ENCODE results near the gene ZRANB3. TPM values are rescaled to one million over a fixed set of nuclear protein-coding genes. Genes with fewer than 3 reads are reported as not detected.

Gene ZRANB3
- total and polyA plus RNA-seq, 2 donors from 2014 or later = 3.6 to 6.4 TPM

- no peak overlapping the region for H3K4me3 ChIP-seq (ENCODE audit: low read length in 3 of 3)
- no peak for DNase-seq
- no peak overlapping the region for H3K9ac ChIP-seq (ENCODE audit: low read length in 3 of 3)
- H3K9me3 ChIP-seq (ENCODE audit: control insufficient read depth in 2 of 3, insufficient read depth in 1 of 3, low read length in 3 of 3) = no peaks in the 10 kb centered on the region
- no peak for TF ChIP-seq CTCF (IDR thresholded peaks at IDR 0.05; ENCODE audit: borderline replicate concordance, extremely low read depth, insufficient read depth)
- no peak for FAIRE-seq
- no peaks in the 10 kb centered on the region for H3K27me3 ChIP-seq (ENCODE audit: control insufficient read depth, insufficient read depth, low read length)
- intact Hi-C loops (cut with DNase I) = no loop called here
- no peak overlapping the region for H3K27ac ChIP-seq (ENCODE audit: low read depth in 2 of 2, low read length in 2 of 2)
- H3K36me3 ChIP-seq (ENCODE audit: control insufficient read depth in 2 of 3, insufficient read depth in 3 of 3, low read length in 3 of 3) = no peaks in the 10 kb centered on the region
- no peaks in the 10 kb centered on the region for H3K4me1 ChIP-seq (ENCODE audit: control insufficient read depth in 2 of 3, insufficient read depth in 2 of 3, low read depth in 1 of 3, low read length in 3 of 3)
These were observed 282.4 kb downstream of the ZRANB3 start for GRCh38 chr2:135248611-135249010.

GRCh38 chr2:135246711-135247270 is 284.2 kb downstream of the ZRANB3 start:
- Histone ChIP-seq H3K4me3 (ENCODE audit: low read length in 3 of 3) (no peak overlapping the region), H3K36me3 (ENCODE audit: control insufficient read depth in 2 of 3, insufficient read depth in 3 of 3, low read length in 3 of 3) (no peaks in the 10 kb centered on the region), H3K4me1 (ENCODE audit: control insufficient read depth in 2 of 3, insufficient read depth in 2 of 3, low read depth in 1 of 3, low read length in 3 of 3) (no peaks in the 10 kb centered on the region), H3K9ac (ENCODE audit: low read length in 3 of 3) (no peak overlapping the region), H3K27me3 (ENCODE audit: control insufficient read depth, insufficient read depth, low read length) (no peaks in the 10 kb centered on the region), H3K9me3 (ENCODE audit: control insufficient read depth in 2 of 3, insufficient read depth in 1 of 3, low read length in 3 of 3) (no peaks in the 10 kb centered on the region), H3K27ac (ENCODE audit: low read depth in 2 of 2, low read length in 2 of 2) (no peak overlapping the region)
- intact Hi-C loops (cut with DNase I) = no loop called here
- FAIRE-seq (no peak), DNase-seq (no peak)
- no peak for TF ChIP-seq CTCF (IDR thresholded peaks at IDR 0.05; ENCODE audit: borderline replicate concordance, extremely low read depth, insufficient read depth)

- H3K27me3 ChIP-seq (ENCODE audit: control insufficient read depth, insufficient read depth, low read length) = no peaks in the 10 kb centered on the region
- H3K4me3 ChIP-seq (ENCODE audit: low read length in 3 of 3) = no peak overlapping the region
- H3K4me1 ChIP-seq (ENCODE audit: control insufficient read depth in 2 of 3, insufficient read depth in 2 of 3, low read depth in 1 of 3, low read length in 3 of 3) = no peaks in the 10 kb centered on the region
- intact Hi-C loops (cut with DNase I) = no loop called here
- no peaks in the 10 kb centered on the region for H3K9me3 ChIP-seq (ENCODE audit: control insufficient read depth in 2 of 3, insufficient read depth in 1 of 3, low read length in 3 of 3)
- H3K9ac ChIP-seq (ENCODE audit: low read length in 3 of 3) = no peak overlapping the region
- no peaks in the 10 kb centered on the region for H3K36me3 ChIP-seq (ENCODE audit: control insufficient read depth in 2 of 3, insufficient read depth in 3 of 3, low read length in 3 of 3)
- DNase-seq (peak in 2 of 5 donors; percentile 9 to 17), FAIRE-seq (no peak)
- no peak for TF ChIP-seq CTCF (IDR thresholded peaks at IDR 0.05; ENCODE audit: borderline replicate concordance, extremely low read depth, insufficient read depth)
- H3K27ac ChIP-seq (ENCODE audit: low read depth in 2 of 2, low read length in 2 of 2) = no peak overlapping the region
These were observed 285.9 kb downstream of the ZRANB3 start for GRCh38 chr2:135245071-135245470.

- no peak for FAIRE-seq
- intact Hi-C loops (cut with DNase I) = no loop called here
- no peaks in the 10 kb centered on the region for H3K36me3 ChIP-seq (ENCODE audit: control insufficient read depth in 2 of 3, insufficient read depth in 3 of 3, low read length in 3 of 3)
- no peak overlapping the region for H3K9ac ChIP-seq (ENCODE audit: low read length in 3 of 3)
- DNase-seq = no peak
- no peak overlapping the region for H3K4me3 ChIP-seq (ENCODE audit: low read length in 3 of 3)
- H3K4me1 ChIP-seq (ENCODE audit: control insufficient read depth in 2 of 3, insufficient read depth in 2 of 3, low read depth in 1 of 3, low read length in 3 of 3) = no peaks in the 10 kb centered on the region
- no peak for TF ChIP-seq CTCF (IDR thresholded peaks at IDR 0.05; ENCODE audit: borderline replicate concordance, extremely low read depth, insufficient read depth)
- H3K9me3 ChIP-seq (ENCODE audit: control insufficient read depth in 2 of 3, insufficient read depth in 1 of 3, low read length in 3 of 3) = no peaks in the 10 kb centered on the region
- no peak overlapping the region for H3K27ac ChIP-seq (ENCODE audit: low read depth in 2 of 2, low read length in 2 of 2)
- no peaks in the 10 kb centered on the region for H3K27me3 ChIP-seq (ENCODE audit: control insufficient read depth, insufficient read depth, low read length)
These were observed 292.4 kb downstream of the ZRANB3 start for GRCh38 chr2:135238651-135239050.
